H9 (cell line): Measurements from ENCODE around the gene ORM2. TPM values are rescaled to one million over a fixed set of nuclear protein-coding genes. Genes with fewer than 3 reads are reported as not detected.

Experiments
- DNase-seq: peaks from one replicate; pipeline ENCODE4 v3.0.0-alpha.2; 2017
- H2AFZ ChIP-seq: one replicate; pipeline ENCODE4 v1.6.1; 2013; ENCODE audit warnings: mild to moderate bottlenecking, low read length, control low read depth, moderate library complexity
- H2AK5ac ChIP-seq: 2 replicates; pipeline ENCODE4 v1.6.1; 2013; ENCODE audit warnings: low read length, control low read depth, mixed read lengths; ENCODE audit not compliant: insufficient read length
- H2BK120ac ChIP-seq: one replicate; pipeline ENCODE4 v1.6.1; 2013; ENCODE audit warnings: low read depth, mild to moderate bottlenecking, low read length, control low read depth, inconsistent platforms; ENCODE audit not compliant: poor library complexity, severe bottlenecking
- H2BK12ac ChIP-seq: 2 replicates; pipeline ENCODE4 v1.6.1; 2013; ENCODE audit warnings: low read length, control low read depth, mixed read lengths, low read depth; ENCODE audit not compliant: insufficient read length
- H2BK15ac ChIP-seq: 2 replicates; pipeline ENCODE4 v1.6.1; 2013; ENCODE audit warnings: low read depth, low read length, control low read depth
- H2BK20ac ChIP-seq: one replicate; pipeline ENCODE4 v1.6.1; 2013; ENCODE audit warnings: low read depth, mild to moderate bottlenecking, low read length, control low read depth, inconsistent platforms; ENCODE audit not compliant: poor library complexity, severe bottlenecking
- H2BK5ac ChIP-seq: 2 replicates; pipeline ENCODE4 v1.6.1; 2013; ENCODE audit warnings: low read length, control low read depth, mixed read lengths; ENCODE audit not compliant: insufficient read length
- H3K14ac ChIP-seq: 2 replicates; pipeline ENCODE4 v1.6.1; 2013; ENCODE audit warnings: low read length, control low read depth; ENCODE audit not compliant: insufficient read depth
- H3K18ac ChIP-seq: 2 replicates; pipeline ENCODE4 v1.6.1; 2013; ENCODE audit warnings: low read depth, mild to moderate bottlenecking, mixed read lengths, low read length, control low read depth; ENCODE audit not compliant: insufficient read length
- H3K23ac ChIP-seq: 2 replicates; pipeline ENCODE4 v1.6.1; 2013; ENCODE audit warnings: low read length, control low read depth, mixed read lengths, low read depth; ENCODE audit not compliant: insufficient read length
- H3K23me2 ChIP-seq: 2 replicates; pipeline ENCODE4 v1.6.1; 2013; ENCODE audit warnings: low read depth, mild to moderate bottlenecking, mixed read lengths, low read length, control low read depth; ENCODE audit not compliant: insufficient read length, poor library complexity, severe bottlenecking
- H3K27ac ChIP-seq: 2 replicates; pipeline ENCODE4 v1.5.1; 2013; ENCODE audit warnings: low read length, control low read depth, mixed read lengths, low read depth; ENCODE audit not compliant: insufficient read length
- H3K27me3 ChIP-seq: 2 replicates; pipeline ENCODE4 v1.6.1; 2013; ENCODE audit warnings: low read length, control low read depth, inconsistent platforms; ENCODE audit not compliant: insufficient read depth
- H3K4ac ChIP-seq: 2 replicates; pipeline ENCODE4 v1.6.1; 2013; ENCODE audit warnings: low read depth, mild to moderate bottlenecking, control low read depth, inconsistent platforms, low read length, moderate library complexity
- H3K4me1 ChIP-seq: 2 replicates; pipeline ENCODE4 v1.6.1; 2013; ENCODE audit warnings: low read length, control low read depth, inconsistent platforms; ENCODE audit not compliant: insufficient read depth
- H3K4me2 ChIP-seq: 2 replicates; pipeline ENCODE4 v1.6.1; 2013; ENCODE audit warnings: low read length, control low read depth, mixed read lengths; ENCODE audit not compliant: insufficient read length, insufficient read depth
- H3K56ac ChIP-seq: 2 replicates; pipeline ENCODE4 v1.6.1; 2013; ENCODE audit warnings: low read depth, mild to moderate bottlenecking, mixed read lengths, low read length, control low read depth; ENCODE audit not compliant: insufficient read length
- H3K79me1 ChIP-seq: 2 replicates; pipeline ENCODE4 v1.6.1; 2013; ENCODE audit warnings: low read depth, mild to moderate bottlenecking, moderate library complexity, low read length, control low read depth, inconsistent platforms; ENCODE audit not compliant: insufficient read depth, poor library complexity, severe bottlenecking
- H3K79me2 ChIP-seq: 2 replicates; pipeline ENCODE4 v1.6.1; 2013; ENCODE audit warnings: low read length, control low read depth, inconsistent platforms; ENCODE audit not compliant: insufficient read depth
- H3K9ac ChIP-seq: 2 replicates; pipeline ENCODE4 v1.6.1; 2013; ENCODE audit warnings: low read length, control low read depth, mixed read lengths; ENCODE audit not compliant: insufficient read length; ENCODE audit errors: extremely low read depth
- H3K9me3 ChIP-seq: one replicate; pipeline ENCODE4 v1.6.1; 2013; ENCODE audit warnings: low read depth, low read length, inconsistent platforms; ENCODE audit not compliant: control insufficient read depth
- H3T11ph ChIP-seq: one replicate; pipeline ENCODE4 v1.6.1; 2013; ENCODE audit warnings: mild to moderate bottlenecking, low read length, control low read depth, inconsistent platforms
- H4K20me1 ChIP-seq: one replicate; pipeline ENCODE4 v1.6.1; 2013; ENCODE audit not compliant: control insufficient read depth, insufficient read length, insufficient read depth
- H4K5ac ChIP-seq: 2 replicates; pipeline ENCODE4 v1.6.1; 2013; ENCODE audit warnings: low read depth, mild to moderate bottlenecking, mixed read lengths, low read length, control low read depth; ENCODE audit not compliant: insufficient read length
- H4K8ac ChIP-seq: replicated peaks from 2 replicates; pipeline ENCODE4 v1.6.1; 2013; ENCODE audit warnings: low read length, control low read depth, mixed read lengths, low read depth; ENCODE audit not compliant: insufficient read length
- H4K91ac ChIP-seq: 2 replicates; pipeline ENCODE4 v1.6.1; 2013; ENCODE audit warnings: low read depth, mild to moderate bottlenecking, moderate library complexity, mixed read lengths, low read length, control low read depth; ENCODE audit not compliant: insufficient read length
- H3K27ac Mint-ChIP-seq, 3 experiments: 2 replicates in 2 of 3; 3 replicates in 1 of 3; pipeline ENCODE4 v1.8.0; 2020 to 2021; ENCODE audit warnings: mixed read lengths in 3 of 3, mild to moderate bottlenecking in 1 of 3, moderate library complexity in 1 of 3
- H3K27me3 Mint-ChIP-seq: 2 replicates; pipeline ENCODE4 v1.8.0; 2021; ENCODE audit warnings: low read depth, mild to moderate bottlenecking, moderate library complexity, mixed read lengths
- H3K36me3 Mint-ChIP-seq, 3 experiments: 2 replicates in 2 of 3; 3 replicates in 1 of 3; pipeline ENCODE4 v1.8.0; 2020 to 2021; ENCODE audit warnings: low read depth in 3 of 3, mixed read lengths in 3 of 3; ENCODE audit not compliant: insufficient read depth in 1 of 3
- H3K4me1 Mint-ChIP-seq, 2 experiments: 2 replicates each; pipeline ENCODE4 v1.8.0; 2020; ENCODE audit warnings: mixed read lengths in 2 of 2
- H3K4me3 Mint-ChIP-seq, 2 experiments: 2 replicates in 1 of 2; 3 replicates in 1 of 2; pipeline ENCODE4 v1.8.0; 2020 to 2021; ENCODE audit warnings: mild to moderate bottlenecking in 2 of 2, mixed read lengths in 2 of 2, moderate library complexity in 1 of 2
- H3K9me3 Mint-ChIP-seq, 2 experiments: 2 replicates in 1 of 2; 3 replicates in 1 of 2; pipeline ENCODE4 v1.8.0; 2020; ENCODE audit warnings: mild to moderate bottlenecking in 2 of 2, mixed read lengths in 2 of 2, moderate library complexity in 1 of 2
- CTCF ChIP-seq: fragments of 200-600 bp; sonication (generic); conservative IDR thresholded peaks from 3 replicates; pipeline ENCODE4 v1.8.0; 2021; ENCODE audit warnings: antibody characterized with exemption, mild to moderate bottlenecking
- WGBS: extraction: QIAGEN DNeasy Blood & Tissue Kit; methylation state at CpG from one replicate; pipeline ENCODE4 v1.1.7; 2013; ENCODE audit warnings: missing lambda C conversion rate, low lambda C conversion rate, mixed read lengths; ENCODE audit not compliant: insufficient read length; ENCODE audit errors: extremely low coverage; 5-methylcytosine and 5-hydroxymethylcytosine counted together
- total RNA-seq: library from RNA; stranded (reverse); gene quantifications from 2 replicates; pipeline ENCODE4 v1.2.1, GENCODE V29; 2021

The ORM2 gene
- total RNA-seq, 1 experiment from 2014 or later: 1.2 TPM

- no peak overlapping the region for H4K5ac ChIP-seq
- no peak overlapping the region for H2BK20ac ChIP-seq
- H3K36me3 Mint-ChIP-seq: peaks cover 46 to 83% (median 76%) of the 10 kb centered on the region in 3 experiments
- H2BK120ac ChIP-seq: no peak overlapping the region
- no peaks in the 10 kb centered on the region for H3K27me3 ChIP-seq
- H4K20me1 ChIP-seq: no peaks in the 10 kb centered on the region
- H3K23me2 ChIP-seq: no peaks in the 10 kb centered on the region
- H3K9ac ChIP-seq: no peak overlapping the region
- no peak overlapping the region for H3K23ac ChIP-seq
- H3K14ac ChIP-seq: no peak overlapping the region
- no peak overlapping the region for H2BK15ac ChIP-seq
- no peak overlapping the region for H3K4me3 Mint-ChIP-seq
- H3K79me1 ChIP-seq: no peaks in the 10 kb centered on the region
- no peaks in the 10 kb centered on the region for H3K9me3 ChIP-seq
- H3K56ac ChIP-seq: no peak overlapping the region
- peaks cover 14 to 20% of the 10 kb centered on the region in 2 experiments for H3K4me1 Mint-ChIP-seq
- H2AFZ ChIP-seq: no peak overlapping the region
- H2BK5ac ChIP-seq: no peak overlapping the region
- no peak overlapping the region for H3K27ac Mint-ChIP-seq
- DNase-seq: no peak
- H2BK12ac ChIP-seq: no peak overlapping the region
- no peak overlapping the region for H4K8ac ChIP-seq
- H3K4me1 ChIP-seq: peaks cover 4% of the 10 kb centered on the region
- H3T11ph ChIP-seq: no peak overlapping the region
- no peak overlapping the region for H3K18ac ChIP-seq
- no peaks in the 10 kb centered on the region for H3K79me2 ChIP-seq
- TF ChIP-seq CTCF: no peak
- no peaks in the 10 kb centered on the region; the same call in 1 of the 2 replicates for H3K27me3 Mint-ChIP-seq
- no CpG with 5 or more reads among the region's 7 CpGs for WGBS
- no peak overlapping the region for H2AK5ac ChIP-seq
- no peaks in the 10 kb centered on the region for H3K9me3 Mint-ChIP-seq
- H4K91ac ChIP-seq: no peak overlapping the region
- H3K27ac ChIP-seq: no peak overlapping the region
- no peak overlapping the region for H3K4me2 ChIP-seq
- no peak overlapping the region for H3K4ac ChIP-seq
Measured at GRCh38 chr9:114345493-114346065, 15.9 kb downstream of the ORM2 start.
